Aorta (tissue), 5 donors: ENCODE results near the gene GTF2I. TPM values are rescaled to one million over a fixed set of nuclear protein-coding genes. Genes with fewer than 3 reads are reported as not detected.
"Not testable (repeated sequence)": the region's sequence is repeated elsewhere in the genome, so short reads cannot be mapped to it uniquely, and the experiment has no call there.

Experiments used
- ATAC-seq: fragments of 200-7000 bp; cut with Tn5 transposase; one replicate; pipeline ENCODE4 v1.9.1; 2022; ENCODE audit warnings: moderate library complexity; ENCODE audit not compliant: low FRiP score
- DNase-seq, 2 donors: peaks; one replicate each; pipeline ENCODE4 v3.0.0-alpha.2; 2020
- H3K27ac ChIP-seq, 2 donors: one replicate each; pipeline ENCODE4 v1.5.1; 2013; ENCODE audit warnings: low read length in 2 of 2, mild to moderate bottlenecking in 2 of 2, moderate library complexity in 2 of 2, control low read depth in 1 of 2, inconsistent platforms in 1 of 2, low read depth in 1 of 2
- H3K27me3 ChIP-seq, 2 donors: one replicate each; pipeline ENCODE4 v1.6.1; 2013; ENCODE audit warnings: control low read depth in 1 of 2, low read length in 1 of 2, mild to moderate bottlenecking in 1 of 2, moderate library complexity in 1 of 2; ENCODE audit not compliant: insufficient read depth in 2 of 2, control insufficient read depth in 1 of 2
- H3K36me3 ChIP-seq, 2 donors: one replicate each; pipeline ENCODE4 v1.6.1; 2013; ENCODE audit warnings: control low read depth in 1 of 2, low read length in 1 of 2, mild to moderate bottlenecking in 1 of 2; ENCODE audit not compliant: insufficient read depth in 2 of 2, control insufficient read depth in 1 of 2
- H3K4me1 ChIP-seq, 2 donors: one replicate each; pipeline ENCODE4 v1.6.1; 2013; ENCODE audit warnings: low read length in 2 of 2, control low read depth in 1 of 2, mild to moderate bottlenecking in 1 of 2, moderate library complexity in 1 of 2; ENCODE audit not compliant: insufficient read depth in 2 of 2, control insufficient read depth in 1 of 2
- H3K4me3 ChIP-seq, 2 donors: one replicate each; pipeline ENCODE4 v1.5.1; 2013; ENCODE audit warnings: low read length in 2 of 2, control low read depth in 1 of 2, mild to moderate bottlenecking in 1 of 2
- H3K9me3 ChIP-seq: one replicate; pipeline ENCODE4 v1.6.1; 2013; ENCODE audit warnings: mild to moderate bottlenecking, low read length; ENCODE audit not compliant: control insufficient read depth
- WGBS, 2 donors: extraction: QIAGEN DNeasy Blood & Tissue Kit; methylation state at CpG; one replicate each; pipeline ENCODE4 v1.1.7; 2013; 5-methylcytosine and 5-hydroxymethylcytosine counted together
- intact Hi-C, 2 donors: fragments of 100-400 bp; cut with DNase I; formaldehyde crosslinking; loops; one replicate each; pipeline versions ENCODE4 v1.14.2 to v1.15.0; 2022
- polyA plus RNA-seq, 2 donors: library from polyadenylated mRNA; stranded (reverse); fragments of 200-250 nt; gene quantifications; one replicate each; pipeline ENCODE4 v1.2.3, GENCODE V29; 2013
- total RNA-seq, 2 donors: library from RNA; stranded (reverse); fragmentation: NEBNext Ultra II Directional; extraction: Animal tissue kit (Norgen Biotek cat#: 25700); gene quantifications; one replicate each; pipeline ENCODE4 v1.2.1, GENCODE V29; 2021
- donor health status: healthy with polysubstance abuse.
- donor health status: Bipolar disorder and iron deficiency.
- donor health status: DM: no; HTN: no; CAD: no.
- donor health status: DM: no; HTN: no; CAD: no.
- donor health status: DM: yes; HTN: yes; CAD: no.

The GTF2I gene
- total and polyA plus RNA-seq, 4 donors = 22.7 to 198 (median 89.2) TPM

- peaks cover 0 to 2% of the 10 kb centered on the region in 2 donors for H3K36me3 ChIP-seq
- H3K27ac ChIP-seq = no peak overlapping the region
- no peaks in the 10 kb centered on the region for H3K27me3 ChIP-seq
- DNase-seq (no peak), ATAC-seq (no peak)
- H3K9me3 ChIP-seq = no peaks in the 10 kb centered on the region
- no peaks in the 10 kb centered on the region for H3K4me1 ChIP-seq
- intact Hi-C loops = no loop called here
- no peak overlapping the region for H3K4me3 ChIP-seq
- 92 to 94% methylated on average over 16 of the region's 16 CpGs for WGBS, 2 donors
Measured at GRCh38 chr7:74722153-74722552, 64.6 kb downstream of the GTF2I start.

- Histone ChIP-seq H3K9me3 (no peaks in the 10 kb centered on the region), H3K4me3 (no peak overlapping the region), H3K4me1 (no peaks in the 10 kb centered on the region), H3K36me3 (peaks cover 0 to 4% of the 10 kb centered on the region in 2 donors), H3K27ac (no peak overlapping the region), H3K27me3 (no peaks in the 10 kb centered on the region)
- intact Hi-C loops = no loop called here
- WGBS, 2 donors = 88 to 91% methylated on average over 1 of the region's 1 CpG
- no peak for DNase-seq
- ATAC-seq = no peak
Measured at GRCh38 chr7:74725840-74726239, 68.3 kb downstream of the GTF2I start.

- Histone ChIP-seq H3K36me3 (peaks cover 0 to 4% of the 10 kb centered on the region in 2 donors), H3K4me3 (no peak overlapping the region), H3K27ac (no peak overlapping the region), H3K9me3 (no peaks in the 10 kb centered on the region), H3K27me3 (no peaks in the 10 kb centered on the region), H3K4me1 (no peaks in the 10 kb centered on the region)
- intact Hi-C loops = no loop called here
- WGBS, 2 donors = 91% methylated on average over 8 of the region's 8 CpGs
- no peak for ATAC-seq
- DNase-seq = no peak
Measured at GRCh38 chr7:74726309-74727101, 69.0 kb downstream of the GTF2I start.

GRCh38 chr7:74728686-74729085 lies 71.2 kb downstream of the GTF2I start:
- H3K36me3 ChIP-seq, ATAC-seq, H3K4me1 ChIP-seq, H3K4me3 ChIP-seq, H3K27ac ChIP-seq, DNase-seq, H3K9me3 ChIP-seq, H3K27me3 ChIP-seq, intact Hi-C loops: not testable (repeated sequence)
- no CpG with 5 or more reads among the region's 10 CpGs for WGBS, 2 donors

DNA sequence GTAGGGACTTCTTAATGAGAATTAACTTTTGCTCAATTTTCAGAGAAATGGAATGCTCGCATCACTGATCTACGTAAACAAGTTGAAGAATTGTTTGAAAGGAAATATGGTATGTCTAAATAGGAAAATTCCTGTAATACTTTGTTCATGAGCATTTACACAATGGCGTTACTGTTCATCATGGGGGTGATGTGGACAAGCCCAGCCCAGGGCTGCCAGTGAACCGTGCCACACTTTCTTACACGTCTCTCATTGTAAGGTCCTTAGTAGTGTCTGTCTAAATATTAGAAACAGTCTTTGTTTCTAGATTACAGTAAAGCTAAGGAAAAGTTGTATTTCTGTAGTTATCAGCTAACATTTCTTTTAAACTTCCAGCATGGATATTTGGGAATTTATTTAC lies 72.7 kb downstream of the GTF2I start:
- ATAC-seq, intact Hi-C loops: not testable (repeated sequence)

GRCh38 chr7:74739974-74740703 lies 82.6 kb downstream of the GTF2I start:
- ATAC-seq, DNase-seq, H3K27me3 ChIP-seq, H3K36me3 ChIP-seq, H3K4me1 ChIP-seq, H3K9me3 ChIP-seq, H3K4me3 ChIP-seq, intact Hi-C loops, H3K27ac ChIP-seq: not testable (repeated sequence)
- WGBS, 2 donors = no CpG with 5 or more reads among the region's 14 CpGs

More for the DNA sequence above, 72.7 kb downstream of the GTF2I start:
- H3K27ac ChIP-seq, DNase-seq, H3K36me3 ChIP-seq, H3K27me3 ChIP-seq, H3K4me3 ChIP-seq, H3K4me1 ChIP-seq, H3K9me3 ChIP-seq: not testable (repeated sequence)
- WGBS, 2 donors = no CpG with 5 or more reads among the region's 5 CpGs

GRCh38 chr7:74743936-74744557 lies 86.5 kb downstream of the GTF2I start:
- H3K9me3 ChIP-seq, H3K4me1 ChIP-seq, intact Hi-C loops, H3K36me3 ChIP-seq, H3K27ac ChIP-seq, H3K27me3 ChIP-seq, DNase-seq, H3K4me3 ChIP-seq: not testable (repeated sequence)
- ATAC-seq = peak; percentile 54
- WGBS, 2 donors = no CpG with 5 or more reads among the region's 9 CpGs

GRCh38 chr7:74753921-74754482 lies 96.5 kb downstream of the GTF2I start:
- not testable (repeated sequence) for H3K4me3 ChIP-seq, H3K27ac ChIP-seq

More at GRCh38 chr7:74753921-74754482, 96.5 kb downstream of the GTF2I start:
- H3K4me1 ChIP-seq, DNase-seq, H3K36me3 ChIP-seq, H3K27me3 ChIP-seq, intact Hi-C loops, H3K9me3 ChIP-seq: not testable (repeated sequence)
- no CpG with 5 or more reads among the region's 9 CpGs for WGBS, 2 donors
- ATAC-seq = peak; percentile 84
